HG03108 (cell line): ENCODE data around the gene BLVRB.
A peak's percentile ranks its signal among the peaks of the same experiment; 100 is the strongest.
"Not testable (repeated sequence)": the region's sequence is repeated elsewhere in the genome, so short reads cannot be mapped to it uniquely, and the experiment has no call there.

Experiments
- ATAC-seq: cut with Tn5 transposase; IDR thresholded peaks from one replicate; pipeline ENCODE4 v1.9.1; 2021; ENCODE audit warnings: moderate library complexity; ENCODE audit not compliant: unreplicated experiment

The BLVRB gene

GRCh38 chr19:40410030-40410389 lies 55.5 kb downstream of the BLVRB start:
- ATAC-seq, result no peak

GRCh38 chr19:40408598-40408925 lies 57.0 kb downstream of the BLVRB start:
- ATAC-seq, result not testable (repeated sequence)

GRCh38 chr19:40407714-40408597 lies 57.6 kb downstream of the BLVRB start:
- ATAC-seq, result no peak

- peak; percentile 53 for ATAC-seq
Measured at GRCh38 chr19:40403262-40403984, 62.1 kb downstream of the BLVRB start.

GRCh38 chr19:40400559-40400958 lies 65.0 kb downstream of the BLVRB start:
- no peak for ATAC-seq

DNA sequence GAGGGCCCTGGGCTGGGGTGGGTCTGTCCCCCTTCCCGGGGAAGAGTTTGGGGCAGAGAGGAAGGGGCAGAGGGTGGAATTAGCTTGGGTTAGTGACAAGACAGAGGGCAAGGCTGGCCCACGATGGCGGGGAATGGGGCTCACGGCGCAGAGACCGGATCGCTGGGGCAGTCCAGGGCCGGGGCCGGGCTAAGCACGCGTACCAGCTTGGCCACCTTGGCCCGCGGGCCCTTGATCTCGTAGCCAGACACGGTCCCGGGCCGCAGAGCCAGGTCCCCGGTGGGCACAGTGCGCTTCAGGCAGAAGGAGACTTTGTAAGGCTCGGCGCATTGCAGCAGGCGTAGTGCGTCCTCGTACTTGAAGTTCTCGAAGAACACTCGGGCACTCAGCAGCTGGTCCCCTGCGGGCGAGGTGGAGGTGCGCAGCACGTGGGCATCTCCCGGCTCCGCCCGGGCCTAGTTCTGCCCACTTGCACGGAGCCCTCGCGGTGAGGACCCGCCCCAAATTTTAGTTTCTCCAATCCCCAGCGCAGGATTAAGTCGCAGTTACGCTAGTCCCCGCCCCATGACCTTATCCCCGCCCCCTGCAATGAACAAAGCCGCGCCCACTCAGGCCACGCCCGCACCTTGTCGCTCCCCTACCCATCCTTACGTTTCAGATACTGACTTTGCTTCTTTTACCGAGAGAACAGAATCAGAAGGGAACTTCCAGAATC lies 67.0 kb downstream of the BLVRB start:
- no peak for ATAC-seq
